DMS114 treated with DMSO at 0.1 percent for 48 hours (cell line): ENCODE results near the gene DLGAP1.

Experiments
- DNase-seq: peaks from one replicate; lab custom pipeline; 2025; ENCODE audit not compliant: unreplicated experiment; lab: John Stamatoyannopoulos, UW

The DLGAP1 gene

GRCh38 chr18:3906116-3906750 is 548.9 kb downstream of the DLGAP1 start:
- no peak for DNase-seq

- no peak for DNase-seq
Observed at GRCh38 chr18:3903337-3903736, 551.8 kb downstream of the DLGAP1 start.

- no peak for DNase-seq
Observed at GRCh38 chr18:3902676-3903075, 552.4 kb downstream of the DLGAP1 start.

GRCh38 chr18:3901811-3902210 is 553.3 kb downstream of the DLGAP1 start:
- no peak for DNase-seq

- DNase-seq: no peak
Observed at GRCh38 chr18:3901042-3901441, 554.1 kb downstream of the DLGAP1 start.

GRCh38 chr18:3900327-3900726 is 554.8 kb downstream of the DLGAP1 start:
- DNase-seq: no peak

GRCh38 chr18:3898861-3899613 is 556.1 kb downstream of the DLGAP1 start:
- no peak for DNase-seq

- DNase-seq: no peak
Observed at GRCh38 chr18:3892152-3892551, 563.0 kb downstream of the DLGAP1 start.

- DNase-seq: no peak
Observed at GRCh38 chr18:3891245-3891644, 563.9 kb downstream of the DLGAP1 start.

GRCh38 chr18:3889803-3890202 is 565.3 kb downstream of the DLGAP1 start:
- DNase-seq: no peak

- no peak for DNase-seq
Observed at GRCh38 chr18:3889121-3889520, 566.0 kb downstream of the DLGAP1 start.

- DNase-seq: no peak
Observed at GRCh38 chr18:3886575-3887322, 568.4 kb downstream of the DLGAP1 start.

- DNase-seq: peak; percentile 16
Observed at GRCh38 chr18:3885209-3885792, 569.8 kb downstream of the DLGAP1 start.

GRCh38 chr18:3879836-3880120 is 575.3 kb downstream of the DLGAP1 start:
- DNase-seq: no peak

GRCh38 chr18:3879114-3879835 is 575.8 kb downstream of the DLGAP1 start:
- DNase-seq: no peak

GRCh38 chr18:3878401-3878800 is 576.7 kb downstream of the DLGAP1 start:
- DNase-seq: no peak

GRCh38 chr18:3877678-3878077 is 577.4 kb downstream of the DLGAP1 start:
- DNase-seq: no peak

- no peak for DNase-seq
Observed at GRCh38 chr18:3875961-3876360, 579.1 kb downstream of the DLGAP1 start.

- DNase-seq: no peak
Observed at GRCh38 chr18:3875376-3875775, 579.7 kb downstream of the DLGAP1 start.

GRCh38 chr18:3874581-3874980 is 580.5 kb downstream of the DLGAP1 start:
- DNase-seq: no peak

- no peak for DNase-seq
Observed at GRCh38 chr18:3874125-3874524, 581.0 kb downstream of the DLGAP1 start.
